HCT116 (cell line): ENCODE data around the gene SHKBP1. TPM values are rescaled to one million over a fixed set of nuclear protein-coding genes. Genes with fewer than 3 reads are reported as not detected.

Experiments
- ATAC-seq: fragments of 200-7000 bp; cut with Tn5 transposase; 2 replicates; pipeline ENCODE4 v1.9.1; 2020; ENCODE audit warnings: mild to moderate bottlenecking, moderate library complexity
- BruUV-seq: library from RNA; stranded (reverse); fragments of 400-500 nt; replicated peaks from 2 replicates; lab custom pipeline; 2021; lab: Mats Ljungman, UMichigan
- CTCF ChIA-PET: fragments of 300-600 bp; sonication (Branson Sonifier 250); formaldehyde crosslinking; loops from one replicate; lab custom pipeline; 2021; ENCODE audit warnings: antibody characterized with exemption; lab: Charles Lee
- POLR2A ChIA-PET: fragments of 300-600, 350-600 bp; sonication (Branson Sonifier 250); formaldehyde crosslinking; loops from one replicate; lab custom pipeline; 2021; ENCODE audit warnings: antibody characterized with exemption; lab: Charles Lee
- RAD21 ChIA-PET, 2 experiments: fragments of 300-600 bp; sonication (Branson Sonifier 250); formaldehyde crosslinking; loops; one replicate each; lab custom pipeline; 2023; ENCODE audit warnings: low total read pairs in 2 of 2; ENCODE audit not compliant: uncharacterized antibody in 2 of 2, unreplicated experiment in 2 of 2, low non-redundant PET in 1 of 2; lab: Charles Lee
- DNase-seq: peaks from one replicate; pipeline ENCODE4 v3.0.0-alpha.2; 2010; ENCODE audit warnings: low read depth, low spot score
- H2AFZ ChIP-seq: fragments of 200-600 bp; shearing (Covaris generic), sonication (generic); 2 replicates; pipeline ENCODE4 v1.6.1; 2017; ENCODE audit warnings: low read depth, mixed run types, mixed read lengths, antibody characterized with exemption, low read length; ENCODE audit not compliant: poor library complexity, severe bottlenecking
- H3K27ac ChIP-seq: 2 replicates; pipeline ENCODE4 v1.5.1; 2012; ENCODE audit warnings: low read depth, low read length
- H3K27me3 ChIP-seq: fragments of 200-600 bp; sonication (generic); 2 replicates; pipeline ENCODE4 v1.6.1; 2016; ENCODE audit warnings: mixed run types, low read length, mixed read lengths; ENCODE audit not compliant: insufficient read depth
- H3K36me3 ChIP-seq, 2 experiments: fragments of 200-500 bp in 1 of 2; fragments of 200-600 bp in 1 of 2; sonication (Bioruptor generic) in 1 of 2; sonication (generic) in 1 of 2; 2 replicates each; pipeline versions ENCODE4 v1.5.1 to v1.6.1; 2014 to 2016; ENCODE audit warnings: low read length in 2 of 2, inconsistent platforms in 1 of 2, mixed read lengths in 1 of 2, mixed run types in 1 of 2; ENCODE audit not compliant: insufficient read depth in 2 of 2, control insufficient read depth in 1 of 2
- H3K4me1 ChIP-seq, 2 experiments: fragments of 200-600 bp in 1 of 2; sonication (generic) in 1 of 2; 2 replicates each; pipeline versions ENCODE4 v1.5.1 to v1.6.1; 2012 to 2017; ENCODE audit warnings: low read length in 2 of 2, inconsistent platforms in 1 of 2, mild to moderate bottlenecking in 1 of 2, mixed read lengths in 1 of 2, mixed run types in 1 of 2, moderate library complexity in 1 of 2; ENCODE audit not compliant: insufficient read depth in 2 of 2, control insufficient read depth in 1 of 2
- H3K4me2 ChIP-seq: fragments of 200-600 bp; sonication (generic); 2 replicates; pipeline ENCODE4 v1.6.1; 2017; ENCODE audit warnings: mixed run types, low read length, mixed read lengths
- H3K4me3 ChIP-seq, 2 experiments: fragments of 200-600 bp in 1 of 2; sonication (generic) in 1 of 2; replicated peaks in 1 of 2; 2 replicates each; pipeline ENCODE4 v1.5.1; 2011 to 2016; ENCODE audit warnings: low read length in 2 of 2, control low read depth in 1 of 2, low read depth in 1 of 2, mild to moderate bottlenecking in 1 of 2, mixed read lengths in 1 of 2, mixed run types in 1 of 2
- H3K79me2 ChIP-seq: fragments of 200-600 bp; sonication (generic); 2 replicates; pipeline ENCODE4 v1.6.1; 2017; ENCODE audit warnings: mild to moderate bottlenecking, mixed run types, low read length, moderate library complexity, mixed read lengths; ENCODE audit not compliant: insufficient read depth
- H3K9ac ChIP-seq: fragments of 200-600 bp; sonication (generic); 2 replicates; pipeline ENCODE4 v1.6.1; 2016; ENCODE audit warnings: low read length, mixed read lengths
- H3K9me2 ChIP-seq: fragments of 200-600 bp; sonication (generic), shearing (Covaris generic); 2 replicates; pipeline ENCODE4 v1.6.1; 2017; ENCODE audit warnings: mixed run types, mild to moderate bottlenecking, moderate library complexity; ENCODE audit not compliant: insufficient read depth
- H3K9me3 ChIP-seq, 2 experiments: fragments of 200-500 bp in 1 of 2; fragments of 200-600 bp in 1 of 2; sonication (Bioruptor generic) in 1 of 2; sonication (generic) in 1 of 2; 2 replicates each; pipeline ENCODE4 v1.6.1; 2014 to 2017; ENCODE audit warnings: low read length in 2 of 2, mixed read lengths in 2 of 2, inconsistent platforms in 1 of 2, low read depth in 1 of 2, mild to moderate bottlenecking in 1 of 2, mixed run types in 1 of 2, moderate library complexity in 1 of 2; ENCODE audit not compliant: control insufficient read depth in 1 of 2, insufficient read depth in 1 of 2
- H4K20me1 ChIP-seq: fragments of 200-600 bp; sonication (generic), shearing (Covaris generic); 2 replicates; pipeline ENCODE4 v1.6.1; 2017; ENCODE audit warnings: mixed run types, mild to moderate bottlenecking, moderate library complexity; ENCODE audit not compliant: insufficient read depth
- EGR1 ChIP-seq: IDR thresholded peaks from 2 replicates; pipeline ENCODE4 v1.6.1; 2012; ENCODE audit warnings: low read depth
- ELF1 ChIP-seq: IDR thresholded peaks from 2 replicates; pipeline ENCODE4 v1.6.1; 2012; ENCODE audit warnings: low read depth, borderline replicate concordance
- POLR2AphosphoS5 ChIP-seq: IDR thresholded peaks from 2 replicates; pipeline ENCODE4 v1.6.1; 2011; ENCODE audit warnings: mild to moderate bottlenecking, low read depth, low read length, moderate library complexity
- SIN3A ChIP-seq: IDR thresholded peaks from 2 replicates; pipeline ENCODE4 v1.6.1; 2012; ENCODE audit warnings: low read depth
- SP1 ChIP-seq: IDR thresholded peaks from 2 replicates; pipeline ENCODE4 v1.6.1; 2012; ENCODE audit warnings: low read depth
- ZNF274 ChIP-seq: fragments of 200-500 bp; sonication (Bioruptor generic); IDR thresholded peaks from 2 replicates; pipeline ENCODE4 v1.6.1; 2014; ENCODE audit warnings: mild to moderate bottlenecking, low read depth, low read length, inconsistent platforms
- intact Hi-C: fragments of 100-400 bp; cut with micrococcal nuclease; formaldehyde crosslinking; loops from 2 replicates; pipeline ENCODE4 v1.10.0; 2022
- total RNA-seq: library from RNA; stranded (reverse); gene quantifications from one replicate; pipeline ENCODE4 v1.2.1, GENCODE V29; 2021; ENCODE audit not compliant: unreplicated experiment

SHKBP1 gene
- total RNA-seq, 1 experiment from 2014 or later: 97.4 TPM

DNA sequence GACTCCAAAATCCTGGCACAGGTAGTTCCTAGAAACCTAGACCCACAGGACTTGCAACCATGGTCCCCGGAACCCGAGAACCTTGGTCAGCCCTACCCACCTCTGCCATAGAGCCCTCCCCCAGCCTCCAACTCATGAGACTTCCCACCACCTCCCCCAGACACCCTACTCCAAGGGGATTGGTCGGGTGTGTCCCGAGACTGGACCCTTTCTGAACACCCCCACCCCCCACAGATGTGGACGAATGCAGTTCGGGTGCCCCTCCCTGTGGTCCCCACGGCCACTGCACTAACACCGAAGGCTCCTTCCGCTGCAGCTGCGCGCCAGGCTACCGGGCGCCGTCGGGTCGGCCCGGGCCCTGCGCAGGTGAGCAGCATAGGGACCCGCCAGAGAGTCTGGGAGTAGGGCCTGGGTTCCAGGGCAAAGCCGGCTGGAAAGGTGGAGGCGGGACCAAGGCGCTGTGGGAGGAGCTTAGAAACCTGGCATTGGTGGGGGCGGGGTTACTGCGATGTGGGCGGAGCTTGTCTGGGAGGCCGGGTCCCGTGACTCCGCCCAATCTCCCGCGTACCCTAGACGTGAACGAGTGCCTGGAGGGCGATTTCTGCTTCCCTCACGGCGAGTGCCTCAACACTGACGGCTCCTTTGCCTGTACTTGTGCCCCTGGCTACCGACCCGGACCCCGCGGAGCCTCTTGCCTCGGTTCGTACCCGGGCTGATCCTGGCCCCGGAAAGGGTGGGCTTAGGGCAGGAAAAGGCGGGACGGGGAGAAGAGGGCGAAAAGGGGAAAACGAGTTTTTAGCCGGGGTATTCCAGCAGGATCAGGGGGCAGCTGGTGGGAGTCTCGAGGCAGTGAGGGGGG is 36.4 kb downstream of the SHKBP1 start:
- DNase-seq (no peak), ATAC-seq (peak; percentile 33)
- ChIA-PET POLR2A (interaction anchor here (0.6 to 4.1 kb wide), 11 partner anchors 9 to 1683 kb away, joined by 3 to 55 read pairs (median 4); partner anchors contain the start of gene SERTAD1), CTCF (interaction anchor here (0.7 to 3.0 kb wide), 5 partner anchors 11 to 308 kb away, joined by 3 to 39 read pairs (median 5); partner anchors contain the start of gene LTBP4), RAD21 (interaction anchor here in 1 of 2 experiments (0.8 kb wide), 1 partner anchor 9 kb away, joined by 3 read pairs; no protein-coding TSS in a partner anchor)
- peak overlapping the region; percentile 92 for H3K9ac ChIP-seq
- peaks cover 3 to 21% of the 10 kb centered on the region in 2 experiments; a peak in 2 of 4 replicates for H3K36me3 ChIP-seq
- no peaks in the 10 kb centered on the region for H3K9me3 ChIP-seq
- H3K4me2 ChIP-seq: peak overlapping the region; percentile 100
- peak overlapping the region; percentile 87 to 88 for H3K4me3 ChIP-seq
- no peaks in the 10 kb centered on the region for H3K27me3 ChIP-seq
- H2AFZ ChIP-seq: peak overlapping the region; percentile 76
- H3K27ac ChIP-seq: peak overlapping the region; percentile 99
- H3K9me2 ChIP-seq: no peaks in the 10 kb centered on the region
- intact Hi-C loops: loop anchor here (5.0 kb wide), 1 partner anchor 391 kb away; no protein-coding TSS in a partner anchor
- BruUV-seq: no TSS peak
- H3K4me1 ChIP-seq: peaks cover 38 to 78% of the 10 kb centered on the region in 2 experiments
- H3K79me2 ChIP-seq: peaks cover 8% of the 10 kb centered on the region; the same call in 1 of the 2 replicates
- no peaks in the 10 kb centered on the region for H4K20me1 ChIP-seq
- TF ChIP-seq SIN3A (no peak), ELF1 (no peak), EGR1 (0 out of 2 replicates have a peak, but pooled peaks have one; percentile 47), ZNF274 (no peak), SP1 (peak; percentile 36; the same call in 1 of the 2 replicates), POLR2AphosphoS5 (peak; percentile 45)
